Mucosa of rectum (tissue), 2 donors: ENCODE data around the gene FYN.
A peak's percentile ranks its signal among the peaks of the same experiment; 100 is the strongest.

Experiments used
- H3K27ac ChIP-seq, 2 donors: one replicate each; pipeline ENCODE4 v1.7.0; 2013; ENCODE audit warnings: inconsistent platforms in 2 of 2, low read depth in 2 of 2, low read length in 2 of 2
- H3K27me3 ChIP-seq, 2 donors: one replicate each; pipeline ENCODE4 v1.7.0; 2013; ENCODE audit warnings: low read length in 2 of 2; ENCODE audit not compliant: control insufficient read depth in 2 of 2, insufficient read depth in 2 of 2
- H3K36me3 ChIP-seq, 2 donors: one replicate each; pipeline ENCODE4 v1.7.0; 2013; ENCODE audit warnings: low read length in 2 of 2; ENCODE audit not compliant: control insufficient read depth in 2 of 2, insufficient read depth in 2 of 2
- H3K4me1 ChIP-seq, 2 donors: one replicate each; pipeline ENCODE4 v1.7.0; 2013; ENCODE audit warnings: low read length in 2 of 2, mild to moderate bottlenecking in 1 of 2; ENCODE audit not compliant: control insufficient read depth in 2 of 2, insufficient read depth in 2 of 2
- H3K4me3 ChIP-seq, 2 donors: one replicate each; pipeline ENCODE4 v1.7.0; 2013; ENCODE audit warnings: low read length in 2 of 2
- H3K9ac ChIP-seq, 2 donors: one replicate each; pipeline ENCODE4 v1.7.0; 2013; ENCODE audit warnings: low read length in 2 of 2, low read depth in 1 of 2, mild to moderate bottlenecking in 1 of 2
- H3K9me3 ChIP-seq, 2 donors: one replicate each; pipeline ENCODE4 v1.7.0; 2013; ENCODE audit warnings: low read length in 2 of 2; ENCODE audit not compliant: control insufficient read depth in 2 of 2
- donor health status: healthy.
- donor health status: Normal muscosa, but diverticular disease.

FYN gene

DNA sequence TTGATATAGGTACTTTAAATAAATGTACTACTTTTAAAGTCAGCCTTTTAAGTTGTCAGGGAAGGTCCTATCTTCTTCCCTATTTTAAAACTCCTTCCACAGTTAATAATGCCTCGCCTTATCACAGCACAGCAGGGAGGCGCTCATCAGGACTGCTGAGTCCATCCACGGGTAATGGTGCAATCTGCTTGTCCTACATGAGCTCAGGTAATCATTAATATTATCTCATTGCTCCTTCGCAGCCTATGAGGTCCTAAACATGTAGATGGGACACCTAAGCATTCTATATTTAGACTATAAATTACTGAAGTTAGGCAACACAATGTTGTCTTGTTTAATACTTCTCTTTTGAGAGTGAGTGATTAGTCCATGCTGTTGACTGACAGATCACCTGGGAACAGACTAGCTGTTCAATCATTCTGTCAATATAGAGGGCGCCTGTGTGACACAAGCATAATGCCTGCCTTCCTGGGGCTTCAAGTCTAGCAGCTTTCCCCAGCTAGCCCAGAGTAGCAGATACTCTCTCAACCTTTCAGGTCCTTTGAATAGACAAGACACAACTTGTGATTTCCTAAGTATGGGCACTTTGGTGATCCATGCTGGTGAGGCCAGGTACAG lies 91.0 kb downstream of the FYN start:
- Histone ChIP-seq H3K4me1 (peaks cover 0 to 5% of the 10 kb centered on the region in 2 donors), H3K9ac (no peak overlapping the region), H3K27me3 (no peaks in the 10 kb centered on the region), H3K4me3 (no peak overlapping the region), H3K27ac (no peak overlapping the region), H3K36me3 (no peaks in the 10 kb centered on the region), H3K9me3 (no peaks in the 10 kb centered on the region)

GRCh38 chr6:111781041-111781708 lies 92.1 kb downstream of the FYN start:
- Histone ChIP-seq H3K4me1 (peaks cover 0 to 5% of the 10 kb centered on the region in 2 donors), H3K9ac (no peak overlapping the region), H3K36me3 (no peaks in the 10 kb centered on the region), H3K27me3 (no peaks in the 10 kb centered on the region), H3K4me3 (no peak overlapping the region), H3K27ac (peak overlapping the region in 1 of 2 donors; percentile 19), H3K9me3 (no peaks in the 10 kb centered on the region)

DNA sequence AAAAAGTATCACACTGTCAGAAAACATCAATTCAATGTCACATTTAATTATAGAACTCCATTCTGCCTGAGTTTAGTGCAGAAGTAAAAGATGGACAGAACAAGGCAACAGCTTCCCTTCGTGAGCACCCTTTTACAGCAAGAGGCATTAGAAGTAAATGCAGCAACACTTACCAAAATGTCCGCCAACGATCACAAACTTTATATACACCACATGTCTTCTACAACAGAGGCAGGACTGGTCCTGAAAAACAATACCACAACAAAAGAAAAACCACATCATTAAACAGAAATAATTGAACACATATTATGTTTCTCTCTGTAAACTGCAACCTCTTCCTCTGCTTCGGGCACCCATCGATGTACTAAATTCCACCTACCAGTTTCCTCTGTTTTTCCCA lies 92.9 kb downstream of the FYN start:
- Histone ChIP-seq H3K4me3 (no peak overlapping the region), H3K36me3 (no peaks in the 10 kb centered on the region), H3K9ac (no peak overlapping the region), H3K27me3 (no peaks in the 10 kb centered on the region), H3K9me3 (no peaks in the 10 kb centered on the region), H3K27ac (no peak overlapping the region), H3K4me1 (peaks cover 0 to 5% of the 10 kb centered on the region in 2 donors)

GRCh38 chr6:111779660-111780059 lies 93.6 kb downstream of the FYN start:
- Histone ChIP-seq H3K4me3 (no peak overlapping the region), H3K4me1 (peaks cover 0 to 5% of the 10 kb centered on the region in 2 donors), H3K9ac (no peak overlapping the region), H3K27ac (no peak overlapping the region), H3K27me3 (no peaks in the 10 kb centered on the region), H3K9me3 (no peaks in the 10 kb centered on the region), H3K36me3 (no peaks in the 10 kb centered on the region)

DNA sequence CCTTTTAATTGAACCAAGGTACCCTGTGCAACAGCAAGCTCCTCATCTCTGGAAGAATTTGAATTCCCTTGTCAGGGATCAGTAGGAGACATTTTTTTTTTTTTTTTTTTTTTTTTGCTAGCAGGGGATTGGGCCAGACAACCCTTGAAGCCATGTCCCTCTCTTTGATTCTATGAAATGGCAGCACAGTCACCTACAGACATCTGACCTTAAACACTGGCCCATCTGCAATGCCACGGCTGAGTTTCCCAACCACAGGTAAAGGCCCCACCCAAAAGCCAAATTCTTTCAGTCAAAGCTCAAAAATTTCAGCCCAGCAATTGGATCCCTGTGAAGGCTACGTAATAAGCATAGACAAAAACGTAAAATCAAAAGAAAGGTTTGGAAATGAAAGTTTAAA lies 94.2 kb downstream of the FYN start:
- H3K36me3 ChIP-seq, result no peaks in the 10 kb centered on the region
- no peaks in the 10 kb centered on the region for H3K27me3 ChIP-seq
- no peak overlapping the region for H3K9ac ChIP-seq
- H3K27ac ChIP-seq, result no peak overlapping the region
- no peak overlapping the region for H3K4me3 ChIP-seq
- no peaks in the 10 kb centered on the region for H3K9me3 ChIP-seq
- H3K4me1 ChIP-seq, result peaks cover 0 to 5% of the 10 kb centered on the region in 2 donors

DNA sequence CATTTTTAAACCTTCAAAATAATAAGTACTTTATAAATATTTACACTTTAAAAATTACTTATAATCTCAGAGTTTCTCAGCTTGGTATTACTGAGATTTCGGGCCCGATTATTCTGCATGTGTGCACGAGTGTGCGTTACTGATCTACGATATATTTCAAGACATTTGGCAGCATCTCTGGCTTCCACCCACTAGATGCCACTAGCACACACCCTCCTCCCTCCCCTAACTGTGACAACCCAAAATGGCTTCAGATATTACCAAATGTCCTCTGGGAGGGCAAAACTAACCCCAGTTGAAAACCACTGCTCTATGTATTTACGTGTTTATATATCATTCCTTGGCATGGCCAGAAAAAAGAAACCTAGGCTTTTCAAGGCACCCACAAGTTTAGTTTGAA lies 95.9 kb downstream of the FYN start:
- H3K36me3 ChIP-seq, result no peaks in the 10 kb centered on the region
- H3K27me3 ChIP-seq, result no peaks in the 10 kb centered on the region
- no peak overlapping the region for H3K4me3 ChIP-seq
- H3K9ac ChIP-seq, result no peak overlapping the region
- H3K4me1 ChIP-seq, result peaks cover 0 to 5% of the 10 kb centered on the region in 2 donors
- H3K9me3 ChIP-seq, result no peaks in the 10 kb centered on the region
- H3K27ac ChIP-seq, result no peak overlapping the region

DNA sequence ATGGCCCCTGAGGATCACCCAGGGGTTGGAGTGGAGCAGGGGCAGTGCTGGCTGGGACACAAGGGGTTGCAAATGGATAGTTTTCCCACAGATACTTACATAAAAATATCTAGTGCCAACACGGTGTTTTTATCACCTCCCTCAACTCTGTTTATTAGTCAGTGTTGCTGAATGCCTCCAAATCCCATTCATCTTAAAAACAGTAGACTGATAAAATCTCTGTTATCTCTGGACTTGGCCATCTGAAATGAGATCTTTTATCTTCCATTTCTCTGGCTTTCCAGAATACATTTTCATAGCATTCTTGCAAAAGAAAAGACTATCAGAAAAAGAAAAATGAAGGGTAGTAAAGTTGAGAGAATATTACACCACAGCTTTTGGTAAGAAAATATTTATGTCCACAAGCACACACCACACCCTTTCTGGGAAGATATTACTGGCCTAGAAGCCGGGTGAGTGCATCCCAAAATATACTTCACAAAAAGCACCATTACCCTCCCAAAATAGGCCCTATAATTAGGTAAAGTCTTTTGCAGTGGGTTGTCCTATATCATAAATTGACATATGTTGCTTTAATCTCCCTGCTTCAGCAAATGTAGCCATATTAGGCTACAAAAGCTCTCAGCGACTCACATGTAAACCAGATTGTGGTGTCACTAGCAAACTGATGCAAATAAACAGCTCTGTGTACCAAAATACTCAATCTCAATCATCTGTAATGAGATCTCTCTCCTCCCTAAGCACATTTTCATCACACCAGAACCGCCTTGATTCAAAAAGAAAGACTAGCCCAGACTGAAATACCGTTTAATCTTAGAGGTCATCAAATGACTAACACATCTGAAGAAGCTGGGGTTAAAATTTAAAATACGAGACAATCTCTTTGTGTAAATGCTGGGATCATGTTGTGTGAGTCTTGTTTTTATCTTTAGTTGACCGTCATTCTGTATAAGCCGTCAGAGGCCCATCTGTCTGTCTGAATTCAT lies 96.7 kb downstream of the FYN start:
- Histone ChIP-seq H3K36me3 (no peaks in the 10 kb centered on the region), H3K27me3 (no peaks in the 10 kb centered on the region), H3K9ac (no peak overlapping the region), H3K4me3 (no peak overlapping the region), H3K9me3 (no peaks in the 10 kb centered on the region), H3K4me1 (peaks cover 0 to 5% of the 10 kb centered on the region in 2 donors), H3K27ac (peak overlapping the region in 1 of 2 donors; percentile 18)

DNA sequence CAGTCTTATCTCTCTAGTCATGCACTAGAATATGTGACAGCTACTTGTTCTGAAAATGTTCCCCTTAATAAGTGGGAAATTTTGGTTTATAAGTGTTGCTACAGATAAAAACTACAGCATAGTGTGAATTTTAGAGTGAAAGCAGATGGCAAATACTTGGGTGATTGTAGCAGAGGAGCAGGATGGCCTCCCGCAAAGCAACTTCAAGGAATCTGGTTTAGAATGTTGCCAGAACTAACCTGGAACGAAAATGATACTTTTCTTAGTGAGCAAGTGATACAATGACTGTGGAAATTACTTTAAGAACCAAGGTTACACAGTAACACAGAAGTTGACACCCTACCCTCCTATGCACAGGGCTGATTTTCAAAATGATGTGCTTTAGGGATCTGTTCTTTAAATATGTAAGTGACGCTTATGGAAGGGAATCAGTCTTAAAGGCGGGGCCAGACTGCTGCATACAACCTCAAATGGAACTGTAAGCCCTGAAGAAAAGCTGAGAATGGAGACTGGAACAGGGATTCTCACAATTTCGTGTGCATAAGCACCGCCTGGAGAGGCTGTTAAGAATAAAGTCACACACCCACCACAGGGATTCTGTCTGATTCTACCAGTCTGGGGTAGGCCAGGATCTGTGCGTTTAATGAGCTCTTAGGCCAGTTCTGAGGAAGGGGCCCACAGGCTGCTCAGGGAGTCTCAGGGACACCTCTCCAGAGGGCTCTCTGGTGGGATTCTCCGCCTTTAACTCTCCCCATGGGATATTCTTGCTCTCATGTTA lies 97.9 kb downstream of the FYN start:
- Histone ChIP-seq H3K4me1 (no peaks in the 10 kb centered on the region), H3K4me3 (no peak overlapping the region), H3K9me3 (no peaks in the 10 kb centered on the region), H3K27me3 (no peaks in the 10 kb centered on the region), H3K36me3 (no peaks in the 10 kb centered on the region), H3K27ac (no peak overlapping the region), H3K9ac (no peak overlapping the region)

DNA sequence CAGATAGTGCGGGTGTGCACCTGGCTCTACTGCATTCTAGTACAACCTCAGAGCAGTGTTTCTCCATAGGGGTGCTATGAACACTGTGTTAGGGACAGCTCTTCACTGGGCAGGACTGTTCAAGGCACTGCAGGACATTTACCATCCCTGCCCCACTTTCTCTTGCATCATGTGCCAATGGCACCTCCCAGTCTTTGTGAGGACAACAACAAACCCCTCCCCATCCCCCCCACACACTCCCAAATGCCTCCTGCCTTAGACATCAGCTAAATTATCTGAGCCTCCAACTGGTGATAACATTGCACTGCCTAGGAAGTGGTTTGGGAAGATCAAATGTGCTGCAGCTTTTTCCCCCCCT lies 98.9 kb downstream of the FYN start:
- no peaks in the 10 kb centered on the region for H3K4me1 ChIP-seq

More for the DNA sequence above, 98.9 kb downstream of the FYN start:
- no peaks in the 10 kb centered on the region for H3K36me3 ChIP-seq
- H3K9me3 ChIP-seq, result no peaks in the 10 kb centered on the region
- no peak overlapping the region for H3K4me3 ChIP-seq
- no peaks in the 10 kb centered on the region for H3K27me3 ChIP-seq
- H3K9ac ChIP-seq, result no peak overlapping the region
- H3K27ac ChIP-seq, result no peak overlapping the region
